HepG2 (cell line): Measurements from ENCODE around the gene PCP4L1. TPM values are rescaled to one million over a fixed set of nuclear protein-coding genes. Genes with fewer than 3 reads are reported as not detected.

Experiments used
- ADNP ChIP-seq: sonication (generic); formaldehyde crosslinking; IDR thresholded peaks from 2 replicates; pipeline ENCODE4 v1.4.0; 2020; ENCODE audit warnings: missing genetic modification reagents
- AGO1 ChIP-seq: fragments of 200-400 bp; formaldehyde crosslinking; IDR thresholded peaks from 2 replicates; pipeline ENCODE4 v1.6.1; 2017; ENCODE audit warnings: mild to moderate bottlenecking, low read depth, low read length, moderate library complexity; ENCODE audit not compliant: poor library complexity, severe bottlenecking
- BRCA1 ChIP-seq: sonication (generic); formaldehyde crosslinking; IDR thresholded peaks from 2 replicates; pipeline ENCODE4 v1.4.0; 2020; ENCODE audit warnings: missing genetic modification reagents
- FOXK2 ChIP-seq: fragments of 450-650 bp; IDR thresholded peaks from 2 replicates; pipeline ENCODE4 v1.6.1; 2016
- HBP1 ChIP-seq: IDR thresholded peaks from 2 replicates; pipeline ENCODE4 v1.6.1; 2016; ENCODE audit warnings: low read depth, control low read depth
- HMG20A ChIP-seq: IDR thresholded peaks from 2 replicates; pipeline ENCODE4 v1.6.1; 2016; ENCODE audit warnings: borderline replicate concordance
- HOXD1 ChIP-seq: sonication (generic); formaldehyde crosslinking; IDR thresholded peaks from 2 replicates; pipeline ENCODE4 v1.5.0; 2020; ENCODE audit warnings: missing genetic modification reagents
- IRX3 ChIP-seq: sonication (generic); formaldehyde crosslinking; IDR thresholded peaks from 2 replicates; pipeline ENCODE4 v1.8.1; 2023; ENCODE audit warnings: mild to moderate bottlenecking, low read depth, missing genetic modification reagents, borderline replicate concordance
- MATR3 ChIP-seq: sonication (generic); formaldehyde crosslinking; IDR thresholded peaks from 2 replicates; pipeline ENCODE4 v1.4.0; 2020; ENCODE audit warnings: missing genetic modification reagents
- MED8 ChIP-seq: sonication (generic); formaldehyde crosslinking; IDR thresholded peaks from 2 replicates; pipeline ENCODE4 v1.8.1; 2023; ENCODE audit warnings: mild to moderate bottlenecking, missing genetic modification reagents; ENCODE audit not compliant: insufficient replicate concordance
- MEIS2 ChIP-seq: sonication (generic); formaldehyde crosslinking; IDR thresholded peaks from 2 replicates; pipeline ENCODE4 v1.9.0; 2021; ENCODE audit warnings: mild to moderate bottlenecking, missing genetic modification reagents
- POLR2AphosphoS5 ChIP-seq: IDR thresholded peaks from 2 replicates; pipeline ENCODE4 v1.6.1; 2012; ENCODE audit warnings: low read depth, low read length
- SIN3A ChIP-seq: IDR thresholded peaks from 2 replicates; pipeline ENCODE4 v1.6.1; 2011; ENCODE audit warnings: low read depth, mild to moderate bottlenecking, control low read depth, low read length, borderline replicate concordance
- SNAPC2 ChIP-seq: sonication (generic); formaldehyde crosslinking; IDR thresholded peaks from 2 replicates; pipeline ENCODE4 v1.8.1; 2022; ENCODE audit warnings: mild to moderate bottlenecking, missing genetic modification reagents
- STAT6 ChIP-seq: sonication (generic); formaldehyde crosslinking; IDR thresholded peaks from 2 replicates; pipeline ENCODE4 v1.4.0; 2020; ENCODE audit warnings: missing genetic modification reagents, mild to moderate bottlenecking, borderline replicate concordance
- TCF7 ChIP-seq: sonication (generic); IDR thresholded peaks from 2 replicates; pipeline ENCODE4 v1.6.1; 2016; ENCODE audit warnings: antibody characterized with exemption, low read depth
- TRAFD1 ChIP-seq: sonication (generic); formaldehyde crosslinking; IDR thresholded peaks from 2 replicates; pipeline ENCODE4 v1.5.1; 2020; ENCODE audit warnings: missing genetic modification reagents, mild to moderate bottlenecking, borderline replicate concordance
- YEATS4 ChIP-seq: sonication (generic); formaldehyde crosslinking; IDR thresholded peaks from 2 replicates; pipeline ENCODE4 v1.4.0; 2020; ENCODE audit warnings: missing genetic modification reagents, borderline replicate concordance
- ZBTB37 ChIP-seq: sonication (generic); formaldehyde crosslinking; IDR thresholded peaks from 2 replicates; pipeline ENCODE4 v1.4.0; 2020; ENCODE audit warnings: mild to moderate bottlenecking, missing genetic modification reagents
- ZC3H4 ChIP-seq: sonication (generic); formaldehyde crosslinking; IDR thresholded peaks from 2 replicates; pipeline ENCODE4 v1.4.0; 2020; ENCODE audit warnings: missing genetic modification reagents, borderline replicate concordance
- ZFP90 ChIP-seq: sonication (generic); formaldehyde crosslinking; IDR thresholded peaks from 2 replicates; pipeline ENCODE4 v1.8.0; 2022; ENCODE audit warnings: missing genetic modification reagents, mild to moderate bottlenecking, inconsistent platforms, borderline replicate concordance
- ZNF253 ChIP-seq: sonication (generic); formaldehyde crosslinking; IDR thresholded peaks from 2 replicates; pipeline ENCODE4 v1.8.0; 2022; ENCODE audit warnings: mild to moderate bottlenecking, missing genetic modification reagents, borderline replicate concordance
- ZNF441 ChIP-seq: sonication (generic); formaldehyde crosslinking; IDR thresholded peaks from 2 replicates; pipeline ENCODE4 v1.7.0; 2021; ENCODE audit warnings: missing genetic modification reagents, borderline replicate concordance
- ZNF556 ChIP-seq: sonication (generic); formaldehyde crosslinking; IDR thresholded peaks from 2 replicates; pipeline ENCODE4 v1.4.0; 2020; ENCODE audit warnings: mild to moderate bottlenecking, missing genetic modification reagents, borderline replicate concordance
- ZNF607 ChIP-seq: sonication (generic); formaldehyde crosslinking; IDR thresholded peaks from 2 replicates; pipeline ENCODE4 v1.5.1; 2020; ENCODE audit warnings: missing genetic modification reagents, mild to moderate bottlenecking, borderline replicate concordance
- polyA plus RNA-seq, 8 experiments: library from polyadenylated mRNA; depleted of rRNA in 3 of 8; stranded (reverse) in 7 of 8; unstranded in 1 of 8; fragments of >200 nt; fragmentation: Illumina TruSeq in 4 of 8; extraction: Trizol in 4 of 8; gene quantifications; 2 replicates each; pipeline versions ENCODE4 v1.2.1 to v1.2.3, GENCODE V29; 2011 to 2016; ENCODE audit warnings: low read depth in 4 of 8, missing spikeins in 1 of 8, mixed read lengths in 1 of 8; ENCODE audit not compliant: insufficient read depth in 1 of 8
- total RNA-seq, 5 experiments: library from RNA; depleted of rRNA; stranded (reverse); fragments of >200 nt; fragmentation: Illumina TruSeq; extraction: Trizol; gene quantifications; 2 replicates each; pipeline ENCODE4 v1.2.3, GENCODE V29; 2016; ENCODE audit warnings: low read depth in 1 of 5

The PCP4L1 gene
- total and polyA plus RNA-seq, 2 of the 13 experiments (the other 11 are each of a cell fraction or from before 2014, with no cell fraction given) = 0.28 TPM; not detected in 1

GRCh38 chr1:161220002-161220401, 38.5 kb upstream of the PCP4L1 start (continued):
- TF ChIP-seq ZBTB37 = no peak
- TF ChIP-seq IRX3 (CRISPR knock-in tag) = 0 out of 2 replicates have a peak, but pooled peaks have one; percentile 2
- TF ChIP-seq STAT6 (CRISPR knock-in tag) = no peak
- TF ChIP-seq HBP1 (CRISPR knock-in tag) = no peak
- no peak for TF ChIP-seq ZNF253 (CRISPR knock-in tag)
- no peak for TF ChIP-seq ZFP90 (CRISPR knock-in tag)
- no peak for TF ChIP-seq MEIS2 (CRISPR knock-in tag)
- TF ChIP-seq SNAPC2 = no peak
- no peak for TF ChIP-seq YEATS4 (CRISPR knock-in tag)
- TF ChIP-seq HMG20A = no peak
- TF ChIP-seq ZNF607 (CRISPR knock-in tag) = no peak
- TF ChIP-seq TCF7 = peak; percentile 56
- TF ChIP-seq ADNP (CRISPR knock-in tag) = no peak
- no peak for TF ChIP-seq ZC3H4 (CRISPR knock-in tag)
- TF ChIP-seq TRAFD1 (CRISPR knock-in tag) = no peak
- TF ChIP-seq ZNF441 (CRISPR knock-in tag) = peak; percentile 52; the same call in 1 of the 2 replicates
- TF ChIP-seq ZNF556 (CRISPR knock-in tag) = no peak
- TF ChIP-seq POLR2AphosphoS5 = peak; percentile 71
- TF ChIP-seq MED8 = no peak
- TF ChIP-seq AGO1 = peak; percentile 60
- TF ChIP-seq HOXD1 = no peak
- 0 out of 2 replicates have a peak, but pooled peaks have one; percentile 40 for TF ChIP-seq SIN3A
- no peak for TF ChIP-seq BRCA1 (CRISPR knock-in tag)
- no peak for TF ChIP-seq FOXK2
- no peak for TF ChIP-seq MATR3
